ENCODE results near the gene ST7. TPM values are rescaled to one million over a fixed set of nuclear protein-coding genes. Genes with fewer than 3 reads are reported as not detected.
"Not testable (repeated sequence)": the region's sequence is repeated elsewhere in the genome, so short reads cannot be mapped to it uniquely, and the experiment has no call there.

ST7 gene
- total RNA-seq, 1 donor from 2014 or later: 29.5 TPM

- ATAC-seq (no peak), DNase-seq (ENCODE audit: missing footprints) (no peak)
- intact Hi-C loops (cut with DNase I): no loop called here
Observed at GRCh38 chr7:116969371-116969902, 16.1 kb downstream of the ST7 start.

GRCh38 chr7:116970238-116970910 is 17.1 kb downstream of the ST7 start:
- no peak for ATAC-seq
- intact Hi-C loops (cut with DNase I): no loop called here

GRCh38 chr7:116971153-116971552 is 17.9 kb downstream of the ST7 start:
- intact Hi-C loops (cut with DNase I); DNase-seq (ENCODE audit: missing footprints); ATAC-seq: not testable (repeated sequence)

More at GRCh38 chr7:116970238-116970910, 17.1 kb downstream of the ST7 start:
- no peak for DNase-seq (ENCODE audit: missing footprints)

GRCh38 chr7:116971869-116972268 is 18.6 kb downstream of the ST7 start:
- DNase-seq (ENCODE audit: missing footprints) (no peak), ATAC-seq (no peak)
- intact Hi-C loops (cut with DNase I): no loop called here

- ATAC-seq; DNase-seq (ENCODE audit: missing footprints); intact Hi-C loops (cut with DNase I): not testable (repeated sequence)
Observed at GRCh38 chr7:116975024-116975423, 21.7 kb downstream of the ST7 start.

GRCh38 chr7:116977172-116977571 is 23.9 kb downstream of the ST7 start:
- DNase-seq (ENCODE audit: missing footprints) (no peak), ATAC-seq (no peak)
- intact Hi-C loops (cut with DNase I): no loop called here

- intact Hi-C loops (cut with DNase I): no loop called here
- DNase-seq (ENCODE audit: missing footprints) (no peak), ATAC-seq (no peak)
Observed at GRCh38 chr7:116978006-116978405, 24.7 kb downstream of the ST7 start.

- ATAC-seq: no peak
- no peak for DNase-seq (ENCODE audit: missing footprints)
- intact Hi-C loops (cut with DNase I): no loop called here
Observed at GRCh38 chr7:116979430-116979829, 26.1 kb downstream of the ST7 start.

- intact Hi-C loops (cut with DNase I): loop anchor here (5.0 kb wide), 1 partner anchor 48 kb away; no protein-coding TSS in a partner anchor
- ATAC-seq: no peak
- DNase-seq (ENCODE audit: missing footprints): no peak
Observed at GRCh38 chr7:116980354-116980753, 27.1 kb downstream of the ST7 start.

- intact Hi-C loops (cut with DNase I): loop anchor here (5.0 kb wide), 1 partner anchor 50 kb away; no protein-coding TSS in a partner anchor
- no peak for DNase-seq (ENCODE audit: missing footprints)
- no peak for ATAC-seq
Observed at GRCh38 chr7:116981939-116982338, 28.6 kb downstream of the ST7 start.

GRCh38 chr7:116984511-116984910 is 31.2 kb downstream of the ST7 start:
- DNase-seq (ENCODE audit: missing footprints) (no peak), ATAC-seq (no peak)
- intact Hi-C loops (cut with DNase I): loop anchor here (2.0 to 5.0 kb wide), 2 partner anchors 52 to 134 kb away; no protein-coding TSS in a partner anchor

- intact Hi-C loops (cut with DNase I): loop anchor here (2.0 to 5.0 kb wide), 2 partner anchors 53 to 134 kb away; no protein-coding TSS in a partner anchor
- ATAC-seq: no peak
- DNase-seq (ENCODE audit: missing footprints): no peak
Observed at GRCh38 chr7:116984917-116985316, 31.6 kb downstream of the ST7 start.

GRCh38 chr7:116985575-116985974 is 32.3 kb downstream of the ST7 start:
- DNase-seq (ENCODE audit: missing footprints): no peak
- ATAC-seq: no peak
- intact Hi-C loops (cut with DNase I): loop anchor here (2.0 kb wide), 1 partner anchor 133 kb away; no protein-coding TSS in a partner anchor

- ATAC-seq (peak; percentile 38), DNase-seq (ENCODE audit: missing footprints) (no peak)
- intact Hi-C loops (cut with DNase I): loop anchor here (1.0 kb wide), 1 partner anchor 136 kb away; no protein-coding TSS in a partner anchor
Observed at GRCh38 chr7:116986611-116987565, 33.6 kb downstream of the ST7 start.

- DNase-seq (ENCODE audit: missing footprints) (no peak), ATAC-seq (no peak)
- intact Hi-C loops (cut with DNase I): no loop called here
Observed at GRCh38 chr7:116988363-116988989, 35.2 kb downstream of the ST7 start.

- DNase-seq (ENCODE audit: missing footprints) (no peak), ATAC-seq (no peak)
- intact Hi-C loops (cut with DNase I): no loop called here
Observed at GRCh38 chr7:116990056-116990455, 36.8 kb downstream of the ST7 start.

- ATAC-seq (no peak), DNase-seq (ENCODE audit: missing footprints) (no peak)
Observed at GRCh38 chr7:116991233-116991632, 37.9 kb downstream of the ST7 start.

GRCh38 chr7:116994611-116995010 is 41.3 kb downstream of the ST7 start:
- no peak for ATAC-seq
- no peak for DNase-seq (ENCODE audit: missing footprints)
- intact Hi-C loops (cut with DNase I): no loop called here

More at GRCh38 chr7:116991233-116991632, 37.9 kb downstream of the ST7 start:
- intact Hi-C loops (cut with DNase I): no loop called here

- ATAC-seq: no peak
- no peak for DNase-seq (ENCODE audit: missing footprints)
- intact Hi-C loops (cut with DNase I): no loop called here
Observed at GRCh38 chr7:116997972-116998371, 44.7 kb downstream of the ST7 start.
